DMS114 treated with DMSO at 0.1 percent for 48 hours (cell line): ENCODE data around the gene KLHL25.

Experiments used
- DNase-seq: peaks from one replicate; lab custom pipeline; 2025; ENCODE audit not compliant: unreplicated experiment; lab: John Stamatoyannopoulos, UW

Gene KLHL25

GRCh38 chr15:85718271-85718971, 76.3 kb downstream of the KLHL25 start:
- no peak for DNase-seq

- no peak for DNase-seq
These were observed 77.5 kb downstream of the KLHL25 start for GRCh38 chr15:85717212-85717611.

GRCh38 chr15:85716261-85716660, 78.5 kb downstream of the KLHL25 start:
- no peak for DNase-seq

- DNase-seq = no peak
These were observed 83.0 kb downstream of the KLHL25 start for GRCh38 chr15:85711580-85712192.

GRCh38 chr15:85710340-85710842, 84.3 kb downstream of the KLHL25 start:
- DNase-seq = no peak
